Activated CD4-positive, alpha-beta T cell treated with anti-CD3 and anti-CD28 coated beads for 1 hour (primary cell): Measurements from ENCODE around the gene GNE.
"Not testable (repeated sequence)": the region's sequence is repeated elsewhere in the genome, so short reads cannot be mapped to it uniquely, and the experiment has no call there.

Source experiments
- DNase-seq: peaks from one replicate; pipeline ENCODE4 v3.0.0-alpha.2; 2020

GNE gene

DNA sequence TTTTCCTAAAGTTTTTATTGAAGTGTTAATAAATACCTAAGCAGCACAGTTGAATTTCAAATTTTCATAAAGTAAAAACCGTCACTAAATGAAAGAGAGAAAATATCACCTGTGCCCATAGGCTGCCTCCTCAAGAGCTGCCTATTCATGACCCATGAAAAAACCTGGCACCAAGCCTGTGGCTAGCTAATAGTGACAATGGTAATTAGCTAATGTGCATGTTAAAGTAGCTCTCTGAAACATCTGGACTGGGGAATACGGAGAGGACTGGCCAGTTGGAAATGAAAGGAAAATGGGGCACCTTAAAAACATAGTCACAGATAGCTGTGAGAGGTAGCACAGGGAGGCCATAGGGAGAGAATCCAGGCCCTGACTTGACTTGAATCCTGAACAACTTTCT is 5.4 kb upstream of the GNE start:
- DNase-seq, result no peak

DNA sequence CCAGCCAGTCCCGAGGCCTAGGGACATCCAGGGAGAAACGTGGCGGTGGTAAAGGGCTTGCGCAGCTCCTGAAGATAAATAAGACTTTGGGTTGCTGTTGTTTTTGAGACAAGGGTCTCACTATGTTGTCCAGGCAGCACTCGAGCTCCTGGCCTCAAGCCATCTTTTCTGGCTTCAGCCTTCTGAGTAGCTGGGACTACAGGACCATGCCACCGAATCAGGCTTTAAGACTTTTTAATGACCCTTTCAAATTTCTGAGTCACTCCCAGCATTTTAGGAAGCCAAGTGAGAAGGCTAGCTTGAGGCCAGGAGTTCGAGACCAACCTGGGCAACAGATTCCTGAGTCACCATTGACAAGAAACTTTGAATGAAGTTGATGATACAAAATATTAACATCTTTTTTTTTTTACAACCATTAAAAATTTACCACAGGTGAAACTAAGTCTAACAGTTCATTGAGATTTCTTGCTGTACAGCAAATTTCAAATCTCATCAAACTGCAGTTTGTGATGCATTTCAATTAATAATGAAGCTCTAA is 817 bp upstream of the GNE start:
- no peak for DNase-seq

DNA sequence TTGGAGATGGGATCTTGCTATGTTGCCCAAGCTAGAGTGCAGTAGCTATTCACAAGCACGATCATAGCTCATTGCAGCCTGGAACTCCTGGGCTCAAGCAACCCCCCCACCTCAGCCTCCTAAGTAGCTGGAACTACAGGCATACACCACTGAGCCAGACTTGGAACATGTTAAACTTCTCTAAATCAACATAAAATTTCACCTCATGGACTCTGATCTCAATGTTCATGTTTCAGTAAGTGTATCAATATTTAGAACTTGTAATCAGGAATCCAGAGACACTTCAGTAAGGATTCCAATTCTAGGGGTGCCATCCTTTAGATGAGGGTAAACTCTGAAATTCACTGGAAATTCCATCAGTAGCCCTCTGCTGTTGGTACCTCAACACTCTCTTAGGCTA is 6.8 kb downstream of the GNE start:
- no peak for DNase-seq

DNA sequence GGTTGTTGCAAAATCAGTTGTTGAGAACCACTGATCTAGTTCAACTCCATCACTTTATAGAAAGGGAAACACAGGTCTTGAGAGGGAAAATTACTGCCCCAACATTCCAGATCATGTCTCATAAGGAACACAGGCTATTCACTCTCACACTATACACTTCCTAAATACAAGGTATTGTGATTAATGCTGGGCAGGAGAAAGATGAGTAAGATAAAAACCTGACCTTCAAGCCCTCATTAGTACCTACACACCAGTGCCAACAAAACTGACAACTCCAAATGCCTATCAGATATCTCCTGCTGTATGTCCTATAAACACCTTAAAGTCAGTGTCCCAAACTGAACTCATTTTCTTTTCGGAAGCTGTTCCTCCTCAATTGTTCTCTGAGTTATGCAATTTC is 8.2 kb downstream of the GNE start:
- no peak for DNase-seq

DNA sequence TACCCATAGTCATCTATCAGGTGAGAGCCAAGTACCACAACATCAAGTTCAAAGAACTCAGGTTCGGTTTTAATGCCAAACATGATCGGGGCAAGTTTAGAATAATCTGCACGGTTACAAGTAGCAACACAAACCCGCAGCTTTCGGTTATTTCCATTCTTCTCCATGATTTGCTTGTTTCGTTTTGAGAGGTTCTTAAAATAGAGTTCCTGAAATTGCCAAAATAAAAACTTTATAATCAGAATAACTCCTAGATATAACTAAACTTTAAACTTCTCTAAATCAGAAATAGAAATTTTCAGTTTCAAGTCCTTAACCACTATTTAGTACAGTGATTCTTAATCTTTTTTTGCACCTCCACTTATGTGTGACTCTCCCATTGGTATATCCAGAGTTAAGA is 9.1 kb downstream of the GNE start:
- no peak for DNase-seq

DNA sequence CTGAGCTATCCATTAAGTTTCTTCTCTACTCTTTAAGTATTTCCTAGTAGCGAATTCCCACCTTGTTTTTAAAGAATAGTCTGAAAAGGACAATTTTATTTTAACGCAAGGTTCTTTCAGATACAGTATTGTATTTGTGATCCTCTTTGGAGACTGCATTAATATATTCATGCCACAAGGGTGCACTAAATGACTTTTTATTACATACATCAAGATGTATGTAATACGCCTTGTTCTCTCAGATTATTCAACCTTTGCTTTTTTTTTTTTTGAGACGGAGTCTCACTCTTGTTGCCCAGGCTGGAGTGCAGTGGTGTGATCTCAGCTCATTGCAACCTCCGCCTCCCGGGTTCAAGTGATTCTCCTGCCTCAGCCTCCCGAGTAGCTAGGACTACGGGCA is 10.2 kb downstream of the GNE start:
- not testable (repeated sequence) for DNase-seq

DNA sequence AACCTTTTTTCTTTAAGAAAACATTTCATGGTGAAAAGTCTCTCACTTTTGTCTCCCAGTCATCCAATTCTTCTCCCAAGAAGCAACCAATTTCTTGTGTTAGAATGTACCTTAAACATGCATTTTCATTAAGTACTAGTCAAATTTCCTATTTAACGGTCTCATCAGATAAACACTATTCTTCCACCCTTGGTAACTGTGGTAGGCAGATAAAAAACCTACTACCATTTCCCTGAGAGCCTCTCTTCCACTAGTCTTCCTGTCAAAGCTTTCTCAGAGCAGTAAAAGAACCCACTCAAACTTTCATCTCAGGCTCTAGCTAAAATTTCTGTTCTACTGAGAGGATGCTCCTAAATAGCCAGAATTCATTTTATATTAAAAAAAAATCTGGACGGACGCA is 10.9 kb downstream of the GNE start:
- DNase-seq, result no peak

DNA sequence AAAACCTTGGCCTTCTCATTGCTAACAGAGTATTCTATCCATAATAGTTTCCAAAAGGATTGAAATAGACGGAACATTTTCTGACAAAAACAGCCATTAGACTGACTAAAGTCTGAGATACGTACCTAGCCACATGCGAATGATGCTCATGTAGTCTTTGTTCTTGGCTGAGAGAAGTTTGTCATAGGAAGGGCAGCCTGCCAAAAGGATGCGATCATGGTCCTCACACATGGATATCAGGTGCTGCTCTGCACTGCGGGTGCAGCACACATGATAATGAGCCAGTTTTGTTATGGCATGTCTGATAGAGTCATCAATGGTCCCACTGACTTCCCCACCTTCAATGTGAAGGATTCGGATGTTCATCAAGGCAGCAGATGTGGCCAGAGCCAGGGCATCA is 12.3 kb downstream of the GNE start:
- no peak for DNase-seq

DNA sequence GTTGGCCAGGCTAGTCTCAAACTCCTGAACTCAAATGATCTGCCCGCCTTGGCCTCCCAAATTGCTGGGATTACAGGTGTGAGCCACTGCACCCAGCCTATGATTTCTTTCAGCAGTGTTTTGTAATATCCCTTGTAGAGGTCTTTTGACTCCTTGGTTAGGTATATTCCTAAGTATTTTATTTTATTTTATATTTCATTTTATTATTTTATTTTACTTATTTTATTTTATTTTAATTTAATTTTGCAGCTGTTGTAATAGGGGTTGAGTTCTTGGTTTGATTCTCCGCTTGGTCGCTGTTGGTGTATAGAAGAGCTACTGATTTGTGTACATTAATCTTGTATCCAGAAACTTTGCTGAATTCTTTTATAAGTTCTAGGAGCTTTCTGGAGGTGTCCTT is 18.6 kb downstream of the GNE start:
- not testable (repeated sequence) for DNase-seq

DNA sequence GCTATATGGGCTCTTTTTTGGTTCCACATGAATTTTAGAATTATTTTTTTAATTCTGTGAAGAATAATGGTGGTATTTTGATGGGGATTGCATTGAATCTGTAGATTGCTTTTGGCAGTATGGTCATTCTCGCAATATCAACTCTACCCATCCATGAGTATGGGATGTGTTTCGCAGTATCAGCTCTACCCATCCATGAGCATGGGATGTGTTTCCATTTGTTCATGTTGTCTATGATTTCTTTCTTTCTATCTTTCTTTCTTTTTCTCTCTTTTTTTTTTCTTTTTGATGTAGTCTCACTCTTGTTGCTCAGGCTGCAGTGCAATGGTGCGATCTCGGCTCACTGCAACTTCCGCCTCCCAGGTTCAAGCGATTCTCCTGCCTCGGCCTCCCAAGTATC is 19.0 kb downstream of the GNE start:
- DNase-seq, result not testable (repeated sequence)

DNA sequence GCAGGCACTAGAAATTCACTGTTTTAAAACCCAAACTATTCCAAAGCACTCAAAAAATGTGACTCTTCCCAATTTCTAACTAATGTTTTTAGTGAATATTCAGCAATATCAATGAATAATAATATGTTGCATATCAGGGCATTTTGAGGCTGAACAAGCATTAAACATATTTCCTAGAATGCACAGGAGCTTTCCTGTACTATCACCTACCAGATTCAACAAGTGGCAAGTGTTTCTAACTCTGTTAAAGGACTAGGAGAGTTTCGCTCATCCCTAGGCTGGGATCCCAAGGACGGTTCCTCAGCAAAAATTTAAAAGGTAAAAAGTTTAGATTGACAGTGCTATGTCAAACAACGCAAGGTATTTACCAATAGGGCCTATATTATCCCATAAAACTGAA is 21.0 kb downstream of the GNE start:
- no peak for DNase-seq

DNA sequence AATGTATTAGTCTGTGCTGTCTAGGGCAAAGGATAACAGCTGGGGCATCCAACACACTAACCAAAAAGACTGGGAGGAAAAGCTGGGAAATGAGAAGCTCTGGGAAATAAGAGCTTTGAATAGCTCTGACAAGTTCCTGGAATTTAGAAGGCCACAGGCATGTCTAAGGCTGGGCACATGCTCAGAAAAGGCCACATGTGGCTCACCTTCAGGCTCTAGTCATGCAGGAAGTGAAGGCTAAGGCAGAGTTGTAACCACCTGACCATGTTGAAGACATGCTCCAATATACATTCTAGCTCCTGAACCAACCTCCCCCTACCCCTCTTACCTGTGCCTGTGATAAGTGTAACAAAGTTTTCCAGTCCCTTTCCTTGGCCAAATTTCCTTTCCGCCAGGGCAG is 35.8 kb downstream of the GNE start:
- no peak for DNase-seq

DNA sequence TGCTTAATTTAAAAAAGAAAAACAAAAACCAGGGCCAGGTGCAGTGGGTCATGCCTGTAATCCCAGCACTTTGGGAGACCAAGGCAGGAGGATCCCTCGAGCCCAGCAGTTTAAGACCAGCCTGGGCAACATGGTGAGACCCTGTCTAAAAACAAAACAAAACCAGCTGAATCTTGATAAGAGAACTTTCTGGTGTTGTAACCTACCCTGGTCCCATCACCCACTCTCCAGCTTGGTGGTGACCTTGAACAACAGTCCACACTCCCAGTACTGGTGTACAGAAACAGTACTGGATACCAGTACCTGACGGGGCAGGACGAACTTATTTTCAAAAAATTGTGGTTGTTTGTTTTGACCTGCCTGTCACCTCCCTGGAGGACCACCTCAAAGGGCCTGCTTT is 36.6 kb downstream of the GNE start:
- no peak for DNase-seq

DNA sequence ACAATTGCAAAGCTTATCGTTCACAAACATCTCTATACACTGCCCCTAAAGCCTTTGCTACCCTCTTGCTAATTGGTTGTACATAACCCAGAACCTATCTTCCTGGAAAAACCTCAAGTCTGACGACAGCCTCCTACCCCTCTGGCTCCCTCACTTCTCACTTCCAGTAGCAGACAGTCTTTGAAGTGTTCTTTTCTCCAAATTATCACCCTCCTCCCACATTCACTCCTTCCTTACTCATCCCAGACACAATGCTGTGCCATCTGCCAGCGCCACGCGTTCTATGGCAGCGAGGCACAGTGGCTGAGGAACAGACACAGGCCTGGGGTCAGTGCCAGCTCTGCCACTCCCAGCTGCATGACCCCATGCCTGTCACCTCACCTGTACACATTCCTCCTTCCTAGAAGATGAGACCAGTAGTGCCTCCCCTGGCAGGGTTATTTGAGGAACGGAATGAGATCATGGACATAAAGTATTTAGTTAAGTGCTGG is 39.8 kb downstream of the GNE start:
- no peak for DNase-seq

DNA sequence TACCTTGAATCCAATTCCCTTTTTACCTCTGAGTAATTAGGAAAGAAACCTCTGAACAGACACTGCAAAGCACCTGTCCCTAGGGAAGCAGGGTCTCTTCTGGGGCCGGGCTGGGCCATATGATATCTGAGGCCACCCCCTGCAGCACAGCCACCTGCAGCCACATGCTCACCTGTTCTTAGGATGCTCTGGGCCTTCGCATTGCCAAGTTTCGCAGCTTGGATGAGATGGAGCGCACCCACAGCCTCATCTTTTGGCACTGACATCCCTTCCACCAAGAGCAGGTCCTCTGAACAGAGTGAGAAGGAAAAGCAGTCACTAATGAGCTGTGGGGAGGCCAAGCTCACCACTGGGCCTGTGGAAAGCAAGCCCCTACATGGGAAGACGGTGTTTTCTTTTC is 40.2 kb downstream of the GNE start:
- DNase-seq, result no peak

DNA sequence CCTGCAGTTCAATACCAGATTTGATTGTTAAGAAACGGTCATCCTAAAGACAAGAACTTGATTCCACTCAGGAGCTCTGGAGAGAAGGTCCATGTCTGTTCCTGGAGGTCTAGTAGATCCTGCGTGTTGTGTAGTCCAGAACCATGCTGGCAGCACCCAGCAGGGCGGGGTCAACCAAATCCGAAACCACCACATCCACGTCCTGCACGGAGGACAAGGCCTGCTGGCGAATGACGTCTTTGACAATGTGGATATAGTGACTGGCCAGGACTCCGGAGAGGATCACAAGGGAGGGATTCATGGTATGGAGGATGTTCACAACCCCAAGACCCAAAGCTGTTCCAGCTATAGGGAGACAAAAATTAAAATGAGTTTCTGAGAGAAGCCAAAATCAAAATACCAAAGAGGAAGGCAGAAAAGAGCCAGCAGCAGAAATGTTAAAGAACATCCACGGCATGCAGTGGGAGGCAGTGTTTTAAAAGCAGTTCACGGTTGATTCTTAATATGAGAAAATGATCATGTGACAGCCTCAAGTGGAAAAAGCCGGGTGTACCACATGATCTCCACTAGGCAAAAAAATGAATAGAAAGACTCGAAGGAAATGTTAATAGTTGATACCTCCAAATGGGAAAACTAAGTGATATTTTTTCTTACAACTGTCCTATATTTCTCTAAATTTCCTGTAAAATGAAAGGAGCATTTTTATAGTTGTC is 40.8 kb downstream of the GNE start:
- no peak for DNase-seq

DNA sequence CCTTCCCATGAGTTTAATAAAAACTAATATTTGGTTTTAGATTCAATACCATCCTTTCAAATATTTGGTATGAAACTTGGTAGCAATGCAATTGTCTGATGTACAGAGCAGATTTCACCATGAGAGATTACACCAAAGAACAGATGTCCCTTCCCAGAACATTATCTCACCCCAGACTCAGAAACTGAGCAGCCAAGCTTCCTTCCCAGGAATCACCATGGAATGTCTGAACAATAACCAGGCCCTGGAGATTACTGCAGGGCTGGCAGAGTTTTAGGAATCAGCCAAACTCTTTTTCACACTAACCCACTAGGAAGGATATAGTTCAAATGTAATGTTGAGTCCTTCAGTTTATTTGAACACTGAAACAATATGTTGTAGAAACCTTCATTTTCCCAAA is 43.7 kb downstream of the GNE start:
- no peak for DNase-seq

DNA sequence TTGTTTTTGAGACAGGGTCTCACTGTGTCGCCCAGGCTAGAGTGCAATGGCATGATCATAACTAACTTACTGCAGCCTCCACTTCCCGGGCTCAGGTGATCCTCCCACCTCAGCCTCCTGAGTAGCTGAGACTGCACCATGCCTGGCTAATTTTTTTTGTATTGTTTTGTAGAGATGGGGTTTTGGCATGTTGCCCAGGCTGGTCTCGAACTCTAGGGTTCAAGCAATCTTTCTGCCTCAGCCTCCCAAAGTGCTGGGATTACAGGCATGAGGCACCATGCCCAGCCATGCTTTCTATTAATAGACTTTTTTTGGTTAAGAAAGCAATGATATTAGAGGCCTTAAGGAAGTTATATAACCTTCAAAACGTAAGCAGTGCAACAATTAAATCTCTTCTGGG is 44.3 kb downstream of the GNE start:
- no peak for DNase-seq

DNA sequence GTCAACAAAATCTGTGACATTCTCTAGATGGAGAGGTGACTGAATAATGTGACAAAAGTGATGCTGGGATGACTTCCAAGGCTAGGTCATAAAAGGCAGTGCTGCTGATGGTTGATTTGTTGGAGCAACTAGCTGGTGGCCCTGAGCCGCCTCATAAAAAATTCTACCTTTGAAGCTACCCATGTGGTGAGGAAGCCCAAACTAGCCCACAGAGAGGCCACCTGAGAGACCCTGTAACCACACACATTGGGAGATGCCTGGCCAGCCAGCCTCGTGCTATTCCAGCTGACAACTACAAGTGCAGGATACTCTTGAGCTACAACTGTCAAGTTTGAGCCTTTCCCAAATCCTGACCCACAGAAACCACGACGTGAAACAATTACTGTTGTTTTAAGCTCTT is 44.9 kb downstream of the GNE start:
- DNase-seq, result no peak

DNA sequence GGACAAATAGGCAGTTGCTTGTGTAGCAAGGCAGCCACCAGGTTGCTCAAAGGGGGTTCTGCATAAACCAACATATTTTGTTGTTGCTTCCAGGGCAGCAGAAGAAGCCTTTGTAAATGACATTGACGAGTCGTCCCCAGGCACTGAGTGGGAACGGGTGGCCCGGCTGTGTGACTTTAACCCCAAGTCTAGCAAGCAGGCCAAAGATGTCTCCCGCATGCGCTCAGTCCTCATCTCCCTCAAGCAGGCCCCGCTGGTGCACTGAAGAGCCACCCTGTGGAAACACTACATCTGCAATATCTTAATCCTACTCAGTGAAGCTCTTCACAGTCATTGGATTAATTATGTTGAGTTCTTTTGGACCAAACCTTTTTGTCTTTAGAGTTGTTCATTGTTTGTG is 46.7 kb downstream of the GNE start:
- DNase-seq, result no peak

DNA sequence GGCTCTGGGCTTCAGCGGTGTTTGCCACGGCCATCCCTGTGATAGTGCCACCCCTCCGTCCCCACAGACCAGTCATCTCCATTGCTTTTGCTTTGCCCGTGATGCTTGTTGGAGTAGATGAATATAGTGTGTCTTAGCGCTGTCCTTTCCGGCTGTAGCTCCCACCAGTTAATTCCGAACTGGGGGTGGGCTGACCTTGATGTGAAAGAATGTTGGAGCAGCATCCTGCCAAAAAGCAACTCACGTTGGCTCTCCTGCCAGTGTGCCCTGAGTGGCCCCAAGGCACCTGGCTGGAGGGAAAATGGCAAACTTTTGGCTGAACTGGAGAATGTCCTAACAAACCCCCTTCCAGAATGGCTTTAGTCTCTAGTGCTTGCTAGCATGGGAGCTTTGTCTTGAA is 47.5 kb downstream of the GNE start:
- no peak for DNase-seq

DNA sequence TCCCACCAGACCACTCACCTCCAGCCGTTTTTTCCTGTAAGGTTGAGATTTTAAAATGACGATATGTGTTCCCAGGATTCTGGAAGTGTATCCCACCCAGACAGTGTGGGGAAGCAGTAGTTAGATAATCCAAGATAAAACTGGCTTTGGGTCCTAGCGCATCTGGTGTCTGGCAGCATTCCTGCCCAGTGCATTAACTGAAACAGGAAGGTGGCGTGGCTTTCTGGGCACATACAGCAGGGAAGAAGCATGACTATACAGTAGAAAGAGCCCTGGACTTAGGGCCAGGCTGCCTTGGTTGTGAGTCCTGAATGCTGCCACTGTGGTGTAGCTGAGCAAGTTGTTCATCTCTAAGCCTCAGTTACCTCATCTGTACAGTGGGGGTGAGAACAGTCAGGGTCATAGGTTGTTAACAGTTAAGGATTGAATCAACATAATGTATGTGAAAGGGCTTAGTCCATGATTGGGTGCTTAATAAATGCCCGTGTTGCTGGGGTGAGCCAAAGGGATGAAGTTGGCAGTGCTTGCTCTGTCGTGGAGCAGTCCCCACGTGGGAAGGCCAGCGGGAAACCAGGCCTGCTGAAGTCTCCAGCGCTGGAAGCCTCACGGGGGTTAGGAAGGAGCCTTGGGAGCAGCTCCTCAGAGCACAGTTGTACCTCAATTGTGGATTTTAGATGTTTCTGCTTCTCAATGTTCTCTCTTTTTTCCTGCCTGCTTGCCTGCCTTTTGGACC is 49.6 kb downstream of the GNE start:
- no peak for DNase-seq

DNA sequence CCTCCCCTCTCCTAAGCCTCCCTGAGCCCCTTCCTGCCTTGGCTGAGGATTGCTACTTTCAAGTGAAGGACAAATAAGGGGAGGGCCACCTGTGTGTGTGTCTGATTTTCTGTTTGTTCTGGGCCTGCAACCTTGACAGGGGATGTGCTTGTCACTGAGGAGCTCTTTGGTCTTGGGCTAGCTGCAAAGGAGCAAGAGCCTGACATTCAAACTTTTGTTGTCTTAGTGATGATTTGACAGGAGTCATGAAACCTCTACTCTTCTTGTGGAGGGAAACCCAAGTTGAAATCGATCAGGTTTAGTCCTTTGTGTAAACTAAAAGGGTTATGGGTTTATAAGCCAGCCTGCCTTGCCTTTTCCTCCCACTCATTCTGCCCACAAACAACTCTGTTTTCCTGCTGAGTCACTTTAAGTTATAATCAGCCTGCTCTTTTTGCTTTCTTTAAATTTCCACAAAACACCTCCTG is 50.7 kb downstream of the GNE start:
- DNase-seq, result no peak

DNA sequence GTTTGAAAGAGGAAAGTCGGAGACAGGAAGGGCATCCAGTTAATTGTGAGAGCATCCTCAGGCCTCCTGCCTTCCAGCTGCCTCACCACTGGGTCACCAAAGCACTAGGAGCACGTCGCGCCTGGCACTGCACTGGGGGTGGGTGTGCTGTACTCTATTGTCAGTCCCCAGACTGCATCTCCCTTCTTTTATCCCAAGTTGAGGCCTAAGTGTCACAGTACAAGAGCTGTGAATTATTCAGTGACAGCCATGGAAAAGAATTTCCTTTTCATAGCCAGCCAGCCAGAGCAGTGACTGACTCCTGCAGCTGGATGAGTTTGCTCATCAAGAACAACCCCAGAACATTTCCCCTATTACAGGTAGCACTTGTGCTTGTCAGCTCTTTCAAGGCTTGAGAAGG is 51.2 kb downstream of the GNE start:
- no peak for DNase-seq
